ENCODE data around the gene PER3.

GRCh38 chr1:7780976-7781375, 3.1 kb upstream of the PER3 start:
- TF ChIP-seq NFAT5 (CRISPR knock-in tag; IDR thresholded peaks at IDR 0.05) (no peak), ATRX (CRISPR knock-in tag; IDR thresholded peaks at IDR 0.05; ENCODE audit: borderline replicate concordance) (no peak), NR2C2 (CRISPR knock-in tag; IDR thresholded peaks at IDR 0.05; ENCODE audit: borderline replicate concordance) (no peak), CTCF (CRISPR knock-in tag; IDR thresholded peaks at IDR 0.05) (no peak), POLR2A (IDR thresholded peaks at IDR 0.05; ENCODE audit: insufficient read depth in 1 of 2, low read depth in 2 of 2, low read length in 2 of 2) (no peak), CREB1 (IDR thresholded peaks at IDR 0.05) (no peak), CREB1 (CRISPR knock-in tag; IDR thresholded peaks at IDR 0.05) (no peak), ATF1 (CRISPR knock-in tag; IDR thresholded peaks at IDR 0.05) (no peak), MXD1 (CRISPR knock-in tag; IDR thresholded peaks at IDR 0.05) (no peak), IRF2 (CRISPR knock-in tag; IDR thresholded peaks at IDR 0.05) (no peak), ZNF274 (CRISPR knock-in tag; IDR thresholded peaks at IDR 0.05) (no peak), ZNF704 (CRISPR knock-in tag; IDR thresholded peaks at IDR 0.05; ENCODE audit: borderline replicate concordance) (no peak)
